Limb (tissue), 2 donors: ENCODE data around the gene TRIM24.
A peak's percentile ranks its signal among the peaks of the same experiment; 100 is the strongest.

ENCODE experiments used
- DNase-seq, 2 donors: peaks; one replicate each; pipeline ENCODE4 v3.0.0-alpha.2; 2016; ENCODE audit errors: extremely low spot score in 2 of 2

Gene TRIM24

GRCh38 chr7:138575897-138576428 is 115.9 kb downstream of the TRIM24 start:
- DNase-seq: no peak

GRCh38 chr7:138579136-138579535 is 119.1 kb downstream of the TRIM24 start:
- no peak for DNase-seq

DNA sequence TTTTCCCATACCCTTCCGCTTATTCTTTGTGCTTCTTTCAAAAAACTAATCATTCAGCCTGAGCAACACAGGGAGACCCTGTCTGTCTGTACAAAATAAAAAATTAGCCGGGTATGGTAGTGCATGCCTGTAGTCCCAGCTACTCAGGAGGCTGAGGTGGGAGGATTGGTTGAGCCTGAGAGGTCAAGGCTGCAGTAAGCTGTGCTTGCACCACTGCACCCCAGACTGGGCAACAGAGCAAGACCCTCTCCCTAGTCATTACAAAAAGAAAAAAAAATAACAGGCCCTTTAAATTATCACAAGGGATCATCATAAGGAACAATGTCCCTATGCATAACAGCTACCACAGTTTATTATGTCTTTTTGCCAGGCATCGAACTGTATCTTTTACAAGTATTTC is 119.6 kb downstream of the TRIM24 start:
- DNase-seq: no peak

DNA sequence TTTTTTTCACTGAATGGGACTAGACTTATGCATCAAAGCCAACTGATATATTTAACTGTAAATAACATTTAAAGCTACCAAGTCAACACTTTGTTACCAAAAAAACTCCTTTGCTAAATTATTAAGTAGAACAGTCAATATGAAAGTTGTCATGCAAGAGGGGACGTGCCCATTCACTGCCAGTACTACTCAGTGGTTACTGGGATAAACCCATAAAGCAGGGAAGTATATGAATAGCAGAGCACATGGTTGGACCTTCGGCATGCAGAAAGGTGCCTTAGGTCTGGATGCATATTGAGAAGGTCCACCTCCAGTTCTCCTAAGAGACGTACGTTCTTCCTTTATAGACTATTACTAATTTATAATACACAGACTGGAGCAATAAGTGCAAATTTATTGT is 121.0 kb downstream of the TRIM24 start:
- DNase-seq: no peak

DNA sequence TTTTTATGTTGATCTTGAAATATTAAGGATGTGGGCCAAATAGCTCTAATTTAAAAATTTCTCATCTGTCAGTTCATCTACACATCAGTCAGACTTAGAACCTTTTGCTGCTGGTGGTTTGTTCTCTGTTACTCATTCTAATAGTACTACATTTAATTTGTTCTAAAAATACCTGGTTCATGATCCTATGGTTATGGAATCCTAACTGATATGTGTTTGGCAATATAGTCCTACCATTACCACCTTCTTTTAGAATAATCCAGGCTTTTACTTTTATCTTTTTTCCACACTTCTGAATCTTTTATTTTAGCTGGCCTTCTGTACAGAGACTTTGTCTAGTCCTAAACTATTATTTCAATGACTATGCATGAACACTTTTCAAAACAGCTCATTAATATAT is 124.2 kb downstream of the TRIM24 start:
- no peak for DNase-seq

DNA sequence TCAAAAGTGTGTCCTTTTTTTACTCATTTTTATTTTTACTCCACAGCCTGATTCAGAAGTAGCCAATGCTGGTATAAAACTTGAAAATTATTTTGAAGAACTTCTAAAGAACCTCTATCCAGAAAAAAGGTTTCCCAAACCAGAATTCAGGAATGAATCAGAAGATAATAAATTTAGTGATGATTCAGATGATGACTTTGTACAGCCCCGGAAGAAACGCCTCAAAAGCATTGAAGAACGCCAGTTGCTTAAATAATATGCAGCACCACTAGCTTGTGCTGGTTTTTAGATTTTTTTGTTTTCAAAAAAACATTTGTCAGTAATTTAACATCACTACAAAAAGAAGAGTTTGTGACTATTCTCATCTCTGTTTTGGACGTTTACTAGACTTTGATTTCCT is 124.6 kb downstream of the TRIM24 start:
- DNase-seq: no peak

GRCh38 chr7:138585283-138585993 is 125.4 kb downstream of the TRIM24 start:
- DNase-seq: no peak

- DNase-seq: no peak
Observed at GRCh38 chr7:138587485-138587884, 127.4 kb downstream of the TRIM24 start.

DNA sequence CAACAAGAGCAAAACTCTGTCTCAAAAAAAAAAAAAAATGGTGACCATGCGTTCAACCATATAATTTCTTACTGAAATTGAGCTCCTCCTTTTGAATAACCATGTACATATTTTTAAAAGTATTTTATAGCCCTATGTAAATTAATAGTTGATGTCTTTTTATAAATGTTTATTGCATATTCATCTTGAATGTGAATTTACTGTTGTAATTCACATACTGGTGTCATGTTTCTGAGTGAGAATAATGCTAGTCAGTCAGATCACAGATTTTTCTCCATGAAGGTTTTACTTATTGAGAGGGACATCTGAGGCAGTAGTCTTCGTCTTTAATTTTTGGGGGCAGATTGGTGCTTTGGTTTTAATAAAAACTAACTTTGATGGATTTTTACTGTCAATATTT is 128.9 kb downstream of the TRIM24 start:
- no peak for DNase-seq

DNA sequence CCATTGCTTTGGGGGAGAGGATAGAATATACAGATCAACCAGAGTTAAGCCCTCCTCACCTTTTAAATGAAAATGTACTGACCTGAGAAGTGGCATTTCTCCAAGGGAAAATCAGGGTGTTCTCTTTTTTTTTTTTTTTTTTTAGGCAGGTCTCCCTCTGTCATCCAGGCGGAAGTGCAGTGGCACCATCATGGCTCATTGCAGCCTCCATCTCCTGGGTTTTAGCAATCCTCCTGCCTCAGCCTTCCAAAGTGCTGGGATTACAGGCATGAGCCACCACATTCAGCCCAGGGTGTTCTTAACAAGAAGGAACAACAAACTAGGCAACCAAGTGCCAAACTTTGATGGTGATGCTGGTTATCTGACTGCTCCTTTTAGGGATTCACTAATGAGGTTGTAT is 130.1 kb downstream of the TRIM24 start:
- DNase-seq: no peak

- no peak for DNase-seq
Observed at GRCh38 chr7:138595454-138595853, 135.4 kb downstream of the TRIM24 start.

GRCh38 chr7:138602451-138602850 is 142.4 kb downstream of the TRIM24 start:
- no peak for DNase-seq

DNA sequence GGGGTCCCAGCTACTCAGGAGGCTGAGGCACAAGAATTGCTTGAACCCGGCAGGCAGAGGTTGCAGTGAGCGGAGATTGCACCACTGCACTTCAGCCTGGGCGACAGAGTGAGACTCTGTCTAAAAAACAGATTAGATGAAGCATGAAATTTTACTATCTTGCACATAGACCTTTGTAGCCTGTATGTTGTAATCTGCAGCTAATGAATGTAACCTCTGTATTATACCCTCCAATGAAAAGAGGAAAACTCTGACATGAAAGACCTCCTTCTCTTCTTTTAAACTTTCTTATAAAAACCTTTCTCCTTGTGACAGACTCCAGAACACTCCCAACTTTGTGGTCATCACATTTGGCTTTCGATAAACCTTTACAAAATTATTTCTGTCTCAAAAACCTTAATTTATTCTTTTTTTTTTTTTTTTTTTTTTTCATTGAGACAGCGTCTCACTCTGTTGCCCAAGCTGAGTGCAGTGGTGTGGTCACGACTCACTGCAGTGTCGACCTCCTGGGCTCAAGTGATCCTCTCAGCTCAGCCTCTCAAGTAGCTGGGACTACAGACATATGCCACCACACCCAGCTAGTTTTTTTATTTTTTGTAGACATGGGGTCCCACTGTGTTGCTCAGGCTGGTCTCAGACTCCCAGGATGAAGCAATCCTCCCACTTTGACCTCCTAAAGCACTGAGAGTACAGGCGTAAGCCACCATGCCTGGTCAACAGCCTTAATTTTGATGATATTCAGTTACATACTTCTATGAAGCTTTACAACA is 143.7 kb downstream of the TRIM24 start:
- no peak for DNase-seq

- no peak for DNase-seq
Observed at GRCh38 chr7:138606236-138606635, 146.2 kb downstream of the TRIM24 start.

DNA sequence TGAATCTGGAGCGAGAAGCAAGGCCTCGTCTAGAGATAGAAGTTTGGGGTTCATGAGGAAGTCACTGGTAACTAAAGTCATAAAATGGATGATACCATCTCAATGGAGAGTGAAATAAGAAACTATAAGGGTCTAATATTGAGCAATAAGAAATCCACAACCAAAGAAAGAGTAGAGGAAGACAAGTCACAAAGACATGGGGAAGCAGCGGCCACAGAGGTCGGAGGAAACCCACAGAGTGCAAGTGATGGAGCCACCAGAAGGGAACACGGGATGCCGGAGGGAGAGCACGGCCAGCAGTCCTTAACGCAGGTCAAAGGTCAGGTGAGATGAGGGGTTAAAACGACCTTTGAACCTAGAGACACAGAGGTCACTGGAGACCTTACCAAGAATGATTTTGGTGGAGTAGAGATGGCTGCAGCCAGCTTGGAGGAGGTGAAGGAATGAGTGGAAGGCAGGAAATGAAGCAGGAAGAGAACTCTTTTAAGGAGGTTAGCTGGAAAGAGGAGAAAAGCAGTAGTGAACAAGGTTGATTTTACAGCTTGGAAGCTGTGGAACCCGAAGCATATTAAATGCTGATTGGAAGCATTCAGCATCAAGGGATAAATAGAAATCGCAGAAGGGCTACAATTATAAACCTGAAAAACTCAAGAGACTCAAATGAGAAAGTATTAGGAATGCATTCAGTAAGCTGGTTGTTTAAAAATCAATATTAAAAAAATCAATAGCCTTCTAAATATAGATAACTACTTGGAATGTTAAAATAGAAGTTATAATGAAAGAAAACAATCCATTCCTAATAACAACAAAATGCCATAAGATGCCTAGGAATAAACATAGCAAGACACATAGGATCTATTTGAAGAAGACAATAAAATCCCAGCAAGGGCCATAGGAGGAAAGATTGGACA is 147.4 kb downstream of the TRIM24 start:
- no peak for DNase-seq

- DNase-seq: peak; percentile 31 to 36
Observed at GRCh38 chr7:138608275-138608674, 148.2 kb downstream of the TRIM24 start.

DNA sequence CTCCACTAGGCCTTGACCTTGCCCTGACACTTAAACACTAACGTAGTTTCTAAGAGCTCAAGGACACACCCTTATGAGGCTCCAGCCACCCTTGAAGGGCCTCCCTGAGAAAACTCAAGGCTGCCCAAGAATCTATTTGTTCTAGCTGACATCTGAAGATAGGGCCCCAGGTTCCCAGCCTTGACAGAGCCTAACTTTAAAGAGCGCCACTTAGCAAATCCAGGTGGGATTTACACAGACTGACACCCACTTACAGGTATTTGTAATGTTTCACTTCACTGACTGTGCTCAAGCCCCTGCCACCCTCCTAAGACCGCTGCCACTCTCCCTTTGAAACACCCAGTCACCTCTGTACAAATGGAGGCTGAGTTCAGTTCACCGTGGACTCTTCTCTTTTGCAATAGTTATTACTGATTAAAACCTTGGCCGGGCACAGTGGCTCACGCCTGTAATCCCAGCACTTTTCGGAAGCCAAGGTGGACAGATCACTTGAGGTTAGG is 150.7 kb downstream of the TRIM24 start:
- no peak for DNase-seq

DNA sequence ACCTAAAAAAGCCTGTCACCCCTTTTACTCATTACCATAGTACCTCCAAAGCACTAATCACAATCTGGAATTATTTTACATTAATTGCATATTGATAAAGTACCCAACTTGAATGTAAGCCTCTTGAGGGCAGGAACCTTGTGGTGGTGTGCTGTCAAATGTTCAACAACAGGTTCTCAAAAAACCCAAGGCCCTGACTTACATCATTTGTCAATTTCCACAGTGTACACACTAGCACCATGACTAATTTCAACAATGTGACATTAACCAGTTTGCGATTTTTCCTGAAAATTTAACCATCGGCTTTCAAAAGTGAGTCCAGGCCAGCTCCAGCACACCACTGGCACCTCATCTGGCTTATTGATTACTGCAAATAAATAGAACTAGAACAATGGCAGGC is 153.6 kb downstream of the TRIM24 start:
- DNase-seq: no peak

DNA sequence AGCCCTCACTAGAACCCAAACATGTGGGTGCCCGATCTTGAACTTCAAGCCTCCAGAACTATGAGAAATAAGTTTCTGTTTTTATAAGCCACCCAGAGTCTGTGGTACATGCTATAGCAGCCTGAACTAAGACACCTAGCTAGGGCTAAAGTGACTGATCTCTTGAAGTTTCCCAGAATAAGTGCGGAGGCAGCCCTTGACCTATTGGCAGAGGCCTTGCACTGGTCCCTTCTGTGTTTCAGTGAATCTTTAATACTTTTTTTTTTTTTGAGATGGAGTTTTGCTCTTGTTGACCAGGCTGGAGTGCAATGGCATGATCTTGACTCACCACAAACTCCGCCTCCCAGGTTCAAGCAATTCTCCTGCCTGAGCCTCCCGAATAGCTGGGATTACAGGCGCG is 156.0 kb downstream of the TRIM24 start:
- DNase-seq: no peak

GRCh38 chr7:138618506-138618905 is 158.4 kb downstream of the TRIM24 start:
- DNase-seq: no peak

GRCh38 chr7:138618933-138619332 is 158.9 kb downstream of the TRIM24 start:
- no peak for DNase-seq

GRCh38 chr7:138622841-138623240 is 162.8 kb downstream of the TRIM24 start:
- no peak for DNase-seq
